Hepatocyte (in vitro differentiated cells): ENCODE data around the gene CREB5.

Experiments
- CTCF ChIP-seq: fragments of 200-600 bp; sonication (generic); IDR thresholded peaks from 2 replicates; pipeline ENCODE4 v1.5.1; 2016; ENCODE audit warnings: antibody characterized with exemption, mild to moderate bottlenecking; ENCODE audit not compliant: poor library complexity
- EZH2phosphoT487 ChIP-seq: fragments of 200-600 bp; sonication (generic); IDR thresholded peaks from one replicate; pipeline ENCODE4 v1.6.1; 2018; ENCODE audit warnings: antibody characterized with exemption, mild to moderate bottlenecking, low read depth, moderate library complexity; ENCODE audit not compliant: unreplicated experiment, severe bottlenecking

- TF ChIP-seq CTCF: no peak
- no peak for TF ChIP-seq EZH2phosphoT487
Observed at GRCh38 chr7:28584235-28584634, 171.9 kb downstream of the CREB5 start.
